Measurements from ENCODE around the gene CLIP2.
"Not testable (repeated sequence)": the region's sequence is repeated elsewhere in the genome, so short reads cannot be mapped to it uniquely, and the experiment has no call there.

CLIP2 gene

GRCh38 chr7:74407958-74408357 is 118.8 kb downstream of the CLIP2 start:
- DNase-seq, result no peak

GRCh38 chr7:74409571-74409970 is 120.4 kb downstream of the CLIP2 start:
- DNase-seq, result no peak

GRCh38 chr7:74410772-74411171 is 121.6 kb downstream of the CLIP2 start:
- DNase-seq, result no peak

- DNase-seq, result not testable (repeated sequence)
Measured at GRCh38 chr7:74411571-74411970, 122.4 kb downstream of the CLIP2 start.

- no peak for DNase-seq
Measured at GRCh38 chr7:74412056-74412455, 122.8 kb downstream of the CLIP2 start.

- no peak for DNase-seq
Measured at GRCh38 chr7:74412603-74413002, 123.4 kb downstream of the CLIP2 start.

GRCh38 chr7:74414595-74415333 is 125.6 kb downstream of the CLIP2 start:
- DNase-seq, result not testable (repeated sequence)

GRCh38 chr7:74417419-74417971 is 128.3 kb downstream of the CLIP2 start:
- DNase-seq, result peak; percentile 42

- no peak for DNase-seq
Measured at GRCh38 chr7:74418076-74418475, 128.9 kb downstream of the CLIP2 start.

- DNase-seq, result no peak
Measured at GRCh38 chr7:74418538-74418937, 129.3 kb downstream of the CLIP2 start.

- DNase-seq, result not testable (repeated sequence)
Measured at GRCh38 chr7:74419232-74419631, 130.0 kb downstream of the CLIP2 start.

GRCh38 chr7:74420006-74420405 is 130.8 kb downstream of the CLIP2 start:
- DNase-seq, result no peak

GRCh38 chr7:74424291-74424880 is 135.2 kb downstream of the CLIP2 start:
- no peak for DNase-seq

GRCh38 chr7:74428023-74428422 is 138.8 kb downstream of the CLIP2 start:
- DNase-seq, result no peak

GRCh38 chr7:74429153-74429747 is 140.0 kb downstream of the CLIP2 start:
- no peak for DNase-seq

- not testable (repeated sequence) for DNase-seq
Measured at GRCh38 chr7:74430409-74430808, 141.2 kb downstream of the CLIP2 start.

- no peak for DNase-seq
Measured at GRCh38 chr7:74430961-74431466, 141.8 kb downstream of the CLIP2 start.

GRCh38 chr7:74437291-74437571 is 148.0 kb downstream of the CLIP2 start:
- not testable (repeated sequence) for DNase-seq

- no peak for DNase-seq
Measured at GRCh38 chr7:74438327-74438726, 149.1 kb downstream of the CLIP2 start.

GRCh38 chr7:74439541-74439940 is 150.3 kb downstream of the CLIP2 start:
- no peak for DNase-seq

- DNase-seq, result not testable (repeated sequence)
Measured at GRCh38 chr7:74440143-74440542, 150.9 kb downstream of the CLIP2 start.

GRCh38 chr7:74441801-74442200 is 152.6 kb downstream of the CLIP2 start:
- no peak for DNase-seq

GRCh38 chr7:74443543-74444247 is 154.5 kb downstream of the CLIP2 start:
- no peak for DNase-seq

Data from T-helper 9 cell (primary cell).